ENCODE data around the gene TMEM219.

DNA sequence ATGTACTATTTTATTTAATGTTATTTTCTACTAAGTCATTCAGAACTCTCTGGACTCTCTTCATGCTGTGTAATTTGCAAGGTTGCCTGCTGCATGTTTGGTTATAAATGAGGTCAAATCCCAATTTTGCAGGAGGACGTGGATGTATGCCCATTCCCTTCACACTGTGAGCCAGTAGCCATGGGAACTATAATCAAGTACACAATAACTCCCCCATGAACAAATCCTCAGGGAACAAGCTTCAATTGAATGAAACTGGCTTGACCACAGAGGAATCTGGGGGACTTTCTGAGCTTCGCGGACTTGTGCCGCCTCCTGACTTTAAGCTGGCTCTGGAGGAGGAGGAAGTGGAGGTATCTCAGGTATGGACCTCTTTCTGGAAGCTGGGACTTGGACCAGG lies 21.2 kb upstream of the TMEM219 start:
- no peak for TF ChIP-seq YY1 (IDR thresholded peaks at IDR 0.05; ENCODE audit: insufficient read depth, insufficient read length)
- no peak for TF ChIP-seq ZNF274 (IDR thresholded peaks at IDR 0.05; ENCODE audit: low read depth, low read length)
- no peak for TF ChIP-seq SUZ12 (IDR thresholded peaks at IDR 0.05; ENCODE audit: extremely low read depth, insufficient read depth, insufficient read length)

All from NT2/D1 (cell line).